KOPT-K1 (cell line): ENCODE results near the gene ZIK1.
A peak's percentile ranks its signal among the peaks of the same experiment; 100 is the strongest.

Experiments used
- H3K27ac ChIP-seq: fragments of 200-600 bp; sonication (generic); 2 replicates; pipeline ENCODE4 v1.5.1; 2016; ENCODE audit warnings: antibody characterized with exemption, mild to moderate bottlenecking, low read depth, low read length; ENCODE audit not compliant: poor library complexity, severe bottlenecking
- H3K36me3 ChIP-seq: fragments of 200-600 bp; sonication (generic); 2 replicates; pipeline ENCODE4 v1.5.1; 2017; ENCODE audit warnings: antibody characterized with exemption, mild to moderate bottlenecking, low read length, moderate library complexity; ENCODE audit not compliant: insufficient read depth
- H3K9me3 ChIP-seq: fragments of 200-600 bp; sonication (generic); 2 replicates; pipeline ENCODE4 v1.5.1; 2017; ENCODE audit warnings: antibody characterized with exemption, low read length, mild to moderate bottlenecking; ENCODE audit not compliant: insufficient read depth, poor library complexity, severe bottlenecking

Gene ZIK1

DNA sequence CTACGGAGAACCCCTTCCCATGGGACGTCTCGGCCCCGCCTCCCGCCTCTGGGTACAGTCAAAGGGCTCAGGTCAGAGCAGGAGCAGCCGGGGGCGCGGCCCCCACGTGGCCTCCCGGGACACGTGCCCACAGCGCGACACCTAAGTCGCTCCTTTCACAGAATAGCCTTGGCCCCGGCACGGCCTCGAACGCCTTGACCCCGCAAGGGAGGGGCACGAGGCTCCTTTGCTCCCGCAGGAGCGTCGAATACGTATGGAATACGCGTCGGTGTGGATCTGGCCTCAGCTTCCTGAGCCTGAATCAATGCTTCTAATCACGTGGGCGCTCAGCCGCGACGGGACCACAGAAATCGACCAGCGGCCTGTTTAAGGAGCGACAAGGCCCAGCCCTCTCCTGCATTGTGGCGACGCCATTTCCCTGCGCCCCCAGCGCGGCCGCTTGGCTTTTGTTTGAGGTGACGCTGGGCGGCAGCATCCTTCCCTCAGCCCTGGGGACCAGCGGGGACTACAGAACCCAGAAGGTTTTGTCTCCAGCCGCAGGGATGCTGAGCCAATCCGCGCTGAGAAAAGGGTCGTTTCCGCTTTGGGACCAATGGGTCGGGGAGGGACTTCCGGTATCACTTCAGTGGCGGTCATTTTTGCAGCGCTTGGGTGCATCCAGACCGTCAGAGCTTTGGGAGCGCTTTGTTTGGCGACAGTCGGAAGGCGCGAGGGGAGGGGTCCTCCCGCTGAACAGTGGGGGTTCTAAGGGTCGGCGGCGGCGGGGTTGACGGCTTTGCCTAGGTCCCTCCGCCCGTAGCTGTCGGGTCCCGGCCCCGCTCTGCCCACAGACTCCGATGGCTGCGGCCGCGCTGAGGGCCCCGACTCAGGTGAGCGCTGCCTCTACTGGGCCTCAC, at the start of gene ZIK1:
Gene ZIK1 (plus strand): TSS at position 625 of the 896 bp plus-strand sequence. CDS start 212 bp downstream, at position 837.
- Histone ChIP-seq H3K9me3 (peaks cover 38% of the 10 kb centered on the region), H3K36me3 (peaks cover 40% of the 10 kb centered on the region), H3K27ac (peak within 1 kb of the TSS; percentile 63)

DNA sequence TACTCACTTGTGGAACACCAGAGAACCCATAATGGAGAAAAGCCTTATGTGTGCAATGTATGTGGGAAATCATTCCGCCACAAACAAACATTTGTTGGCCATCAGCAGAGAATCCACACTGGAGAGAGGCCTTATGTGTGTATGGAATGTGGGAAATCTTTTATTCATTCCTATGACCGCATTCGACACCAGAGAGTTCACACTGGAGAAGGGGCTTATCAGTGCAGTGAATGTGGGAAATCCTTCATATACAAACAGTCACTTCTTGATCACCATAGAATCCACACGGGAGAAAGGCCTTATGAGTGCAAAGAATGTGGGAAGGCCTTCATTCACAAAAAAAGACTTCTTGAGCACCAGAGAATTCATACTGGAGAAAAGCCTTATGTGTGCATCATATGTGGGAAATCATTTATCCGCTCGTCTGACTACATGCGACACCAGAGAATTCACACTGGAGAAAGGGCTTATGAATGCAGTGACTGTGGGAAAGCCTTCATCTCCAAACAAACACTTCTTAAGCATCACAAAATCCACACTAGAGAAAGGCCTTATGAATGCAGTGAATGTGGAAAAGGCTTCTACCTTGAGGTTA, 45.9 kb upstream of the ZIK1 start:
- peaks cover 100% of the 10 kb centered on the region for H3K36me3 ChIP-seq

GRCh38 chr19:57546513-57546912, 37.4 kb upstream of the ZIK1 start:
- peaks cover 100% of the 10 kb centered on the region for H3K36me3 ChIP-seq
- peaks cover 89% of the 10 kb centered on the region for H3K9me3 ChIP-seq
- H3K27ac ChIP-seq: no peak overlapping the region

More for the DNA sequence above, 45.9 kb upstream of the ZIK1 start:
- peaks cover 100% of the 10 kb centered on the region for H3K9me3 ChIP-seq
- H3K27ac ChIP-seq: no peak overlapping the region

DNA sequence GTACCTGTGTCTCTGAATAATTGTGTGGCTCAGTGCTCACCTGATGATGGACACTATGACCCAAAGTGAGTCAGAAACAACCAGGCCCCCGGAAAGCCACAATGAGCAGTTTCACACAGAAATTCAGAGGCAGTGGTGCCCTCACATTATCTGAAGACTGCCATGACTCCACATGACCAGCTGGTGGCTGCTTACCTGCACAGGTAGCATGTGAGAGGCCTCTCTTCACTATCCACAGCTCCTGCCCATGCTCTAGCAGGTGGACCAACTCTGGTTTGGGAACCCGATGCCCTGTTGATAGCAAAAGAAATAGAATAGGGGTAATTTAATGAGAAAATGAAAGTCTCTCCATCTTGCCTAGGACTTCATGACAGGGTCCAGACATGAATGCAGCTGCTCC, 31.5 kb upstream of the ZIK1 start:
- peaks cover 63% of the 10 kb centered on the region for H3K9me3 ChIP-seq
- peaks cover 96% of the 10 kb centered on the region for H3K36me3 ChIP-seq
- no peak overlapping the region for H3K27ac ChIP-seq

DNA sequence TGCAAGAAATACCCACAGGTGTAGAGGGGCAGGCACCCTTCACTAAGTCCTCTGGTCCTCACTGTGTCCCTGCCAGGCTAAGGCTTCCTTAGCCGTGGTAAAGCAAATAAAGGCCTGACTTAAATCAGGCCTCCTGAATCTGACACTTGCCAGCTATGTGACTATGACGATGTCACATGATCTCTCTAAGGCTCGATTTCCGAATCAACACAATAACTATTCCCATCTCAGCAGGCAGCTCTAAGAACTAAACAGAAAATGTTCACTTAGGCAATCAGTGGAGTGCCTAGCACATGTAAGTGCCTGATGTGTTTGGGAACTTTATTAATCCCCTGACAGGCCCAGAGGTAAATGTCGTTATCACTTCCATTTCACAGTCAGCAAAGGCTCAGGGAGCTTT, 26.3 kb upstream of the ZIK1 start:
- H3K9me3 ChIP-seq: peaks cover 55% of the 10 kb centered on the region
- H3K27ac ChIP-seq: no peak overlapping the region
- peaks cover 44% of the 10 kb centered on the region for H3K36me3 ChIP-seq

GRCh38 chr19:57558525-57558924, 25.4 kb upstream of the ZIK1 start:
- peak overlapping the region; percentile 70 for H3K27ac ChIP-seq
- peaks cover 35% of the 10 kb centered on the region for H3K36me3 ChIP-seq

GRCh38 chr19:57559008-57559403, 24.9 kb upstream of the ZIK1 start:
- H3K9me3 ChIP-seq: peaks cover 62% of the 10 kb centered on the region
- H3K36me3 ChIP-seq: peaks cover 30% of the 10 kb centered on the region
- peak overlapping the region; percentile 70 for H3K27ac ChIP-seq

More at GRCh38 chr19:57558525-57558924, 25.4 kb upstream of the ZIK1 start:
- peaks cover 62% of the 10 kb centered on the region for H3K9me3 ChIP-seq

DNA sequence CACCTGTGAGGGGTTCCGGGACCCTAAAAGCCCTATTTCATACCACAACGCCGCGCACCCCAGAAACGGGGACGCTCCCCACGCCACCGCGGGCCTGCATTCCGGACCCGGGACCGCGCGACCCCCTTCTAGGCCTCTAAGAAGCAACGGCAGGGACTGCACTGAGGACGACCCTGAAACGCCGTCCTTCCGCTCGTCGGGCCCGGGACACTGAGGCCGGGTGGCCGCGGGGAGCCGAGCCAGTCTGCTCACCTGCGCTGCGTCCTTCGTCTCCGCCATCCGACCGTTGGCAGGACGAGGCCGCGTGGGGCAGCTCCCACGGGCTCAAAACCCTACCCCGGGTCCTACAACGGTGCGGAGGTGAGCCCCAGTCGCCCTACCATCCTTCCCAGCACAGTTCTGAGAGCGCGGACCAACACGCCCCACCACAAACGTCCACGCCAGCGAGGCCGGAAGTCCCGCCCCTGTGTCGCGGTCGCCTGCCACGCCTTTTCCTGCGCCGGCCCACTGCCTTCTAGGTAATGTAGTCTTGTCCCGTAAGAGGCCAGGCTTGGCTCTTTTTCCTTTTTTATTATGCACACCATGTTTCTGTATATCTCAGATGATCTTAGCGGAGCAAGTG, 24.4 kb upstream of the ZIK1 start, which contains the start of gene ZNF550:
Gene ZNF550 (minus strand): TSS at position 460 of the 622 bp plus-strand sequence. CDS start 181 bp downstream, at position 279.
- Histone ChIP-seq H3K9me3 (peaks cover 62% of the 10 kb centered on the region), H3K27ac (peak within 1 kb of the TSS; percentile 70), H3K36me3 (peaks cover 25% of the 10 kb centered on the region)

DNA sequence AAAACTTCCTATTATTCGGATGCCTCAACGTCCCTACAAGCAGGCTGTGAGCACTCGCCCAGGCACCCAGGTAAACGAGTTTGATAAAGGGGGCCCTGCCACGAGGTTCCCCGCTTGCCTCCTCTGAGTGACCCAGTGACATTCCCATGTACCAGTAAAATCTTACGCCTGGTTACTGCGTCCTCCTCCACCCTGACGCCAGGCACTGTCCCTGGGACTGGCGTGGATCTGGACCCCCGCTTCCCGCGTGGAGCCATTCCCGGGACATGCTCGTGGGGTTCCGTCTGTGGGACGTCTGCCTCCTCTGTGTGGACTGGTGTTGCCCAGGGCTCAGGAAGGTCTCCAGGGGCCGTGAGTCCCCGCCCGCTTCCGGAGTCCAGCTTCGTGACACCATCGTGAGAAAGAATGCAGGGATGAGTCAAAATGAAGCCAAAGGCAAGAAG, 23.9 kb upstream of the ZIK1 start:
- Histone ChIP-seq H3K27ac (no peak overlapping the region), H3K9me3 (peaks cover 64% of the 10 kb centered on the region)

GRCh38 chr19:57563547-57563946, 20.4 kb upstream of the ZIK1 start:
- H3K9me3 ChIP-seq: peaks cover 85% of the 10 kb centered on the region
- no peaks in the 10 kb centered on the region for H3K36me3 ChIP-seq
- H3K27ac ChIP-seq: no peak overlapping the region

More for the DNA sequence above, 23.9 kb upstream of the ZIK1 start:
- peaks cover 20% of the 10 kb centered on the region for H3K36me3 ChIP-seq

- Histone ChIP-seq H3K36me3 (peaks cover 15% of the 10 kb centered on the region), H3K9me3 (peaks cover 97% of the 10 kb centered on the region)
These were observed 17.3 kb upstream of the ZIK1 start for GRCh38 chr19:57566396-57567265.

DNA sequence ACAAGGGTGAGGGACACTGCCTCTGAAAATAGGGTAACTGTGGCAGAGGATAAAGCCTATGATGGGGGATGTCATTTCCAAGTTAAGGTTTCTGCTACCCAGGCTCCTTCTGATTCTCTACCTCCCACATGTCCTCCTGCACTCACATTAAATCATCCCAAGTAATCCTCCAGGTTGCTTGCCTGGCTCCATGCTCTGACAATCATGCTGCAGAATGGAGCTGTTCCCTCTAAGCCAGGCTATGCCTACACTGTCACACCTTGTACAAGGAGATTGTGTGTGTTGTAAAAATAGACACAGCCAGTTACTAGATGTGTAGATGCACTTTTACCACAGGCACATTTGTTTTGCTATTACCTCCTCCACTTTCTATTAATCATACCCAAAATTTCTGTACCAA, 13.2 kb upstream of the ZIK1 start:
- Histone ChIP-seq H3K36me3 (peaks cover 56% of the 10 kb centered on the region), H3K27ac (no peak overlapping the region), H3K9me3 (peaks cover 97% of the 10 kb centered on the region)

More at GRCh38 chr19:57566396-57567265, 17.3 kb upstream of the ZIK1 start:
- no peak overlapping the region for H3K27ac ChIP-seq

DNA sequence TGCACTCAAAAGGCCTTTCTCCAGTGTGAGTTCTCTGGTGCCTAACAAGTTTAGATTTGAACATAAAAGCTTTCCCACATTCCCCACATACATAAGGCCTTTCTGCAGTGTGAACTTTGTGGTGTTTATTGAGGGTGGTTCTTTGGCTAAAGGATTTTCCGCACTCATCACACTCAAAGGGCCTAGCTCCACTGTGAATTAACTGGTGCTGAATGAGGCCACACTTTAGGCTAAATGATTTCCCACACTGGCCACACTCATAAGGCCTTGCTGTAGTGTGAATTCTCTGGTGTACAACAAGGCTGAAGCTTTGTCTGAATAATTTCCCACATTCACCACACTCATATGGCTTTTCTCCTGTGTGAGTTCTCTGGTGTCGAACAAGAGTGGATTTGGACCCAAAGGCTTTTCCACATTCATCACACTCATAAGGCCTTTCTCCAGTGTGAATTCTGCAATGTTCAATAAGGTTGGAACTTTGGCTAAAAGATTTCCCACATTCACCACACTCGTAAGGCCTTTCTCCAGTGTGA, 11.5 kb upstream of the ZIK1 start:
- Histone ChIP-seq H3K36me3 (peaks cover 69% of the 10 kb centered on the region), H3K27ac (no peak overlapping the region), H3K9me3 (peaks cover 97% of the 10 kb centered on the region)

- peaks cover 54% of the 10 kb centered on the region for H3K36me3 ChIP-seq
These were observed 7.3 kb upstream of the ZIK1 start for GRCh38 chr19:57576661-57577060.

More at GRCh38 chr19:57576661-57577060, 7.3 kb upstream of the ZIK1 start:
- Histone ChIP-seq H3K27ac (no peak overlapping the region), H3K9me3 (peaks cover 61% of the 10 kb centered on the region)
